ENCODE measurements around the gene SOX30.
"Not testable (repeated sequence)": the region's sequence is repeated elsewhere in the genome, so short reads cannot be mapped to it uniquely, and the experiment has no call there.

Gene SOX30

GRCh38 chr5:157652377-157652692 is at the start of gene SOX30:
TSS of gene SOX30 (minus strand) at chr5:157652438. CDS start at chr5:157652078, 360 bp downstream.
- FAIRE-seq (peak; percentile 72), DNase-seq (ENCODE audit: low spot score) (no peak)

GRCh38 chr5:157698674-157699073 is 46.4 kb upstream of the SOX30 start:
- not testable (repeated sequence) for DNase-seq (ENCODE audit: low spot score); FAIRE-seq

- not testable (repeated sequence) for DNase-seq (ENCODE audit: low spot score); FAIRE-seq
Observed at GRCh38 chr5:157696154-157696553, 43.9 kb upstream of the SOX30 start.

GRCh38 chr5:157693816-157694215 is 41.6 kb upstream of the SOX30 start:
- FAIRE-seq; DNase-seq (ENCODE audit: low spot score): not testable (repeated sequence)

- no peak for FAIRE-seq
- no peak for DNase-seq (ENCODE audit: low spot score)
Observed at GRCh38 chr5:157690690-157691433, 38.6 kb upstream of the SOX30 start.

GRCh38 chr5:157689942-157690689 is 37.9 kb upstream of the SOX30 start:
- no peak for FAIRE-seq
- no peak for DNase-seq (ENCODE audit: low spot score)

- DNase-seq (ENCODE audit: low spot score): no peak
- FAIRE-seq: no peak
Observed at GRCh38 chr5:157687198-157687554, 34.9 kb upstream of the SOX30 start.

GRCh38 chr5:157686276-157687197 is 34.3 kb upstream of the SOX30 start:
- FAIRE-seq; DNase-seq (ENCODE audit: low spot score): not testable (repeated sequence)

- FAIRE-seq (no peak), DNase-seq (ENCODE audit: low spot score) (no peak)
Observed at GRCh38 chr5:157682257-157682656, 30.0 kb upstream of the SOX30 start.

- FAIRE-seq (no peak), DNase-seq (ENCODE audit: low spot score) (no peak)
Observed at GRCh38 chr5:157681048-157681447, 28.8 kb upstream of the SOX30 start.

GRCh38 chr5:157680239-157680638 is 28.0 kb upstream of the SOX30 start:
- FAIRE-seq (no peak), DNase-seq (ENCODE audit: low spot score) (no peak)

- DNase-seq (ENCODE audit: low spot score) (no peak), FAIRE-seq (no peak)
Observed at GRCh38 chr5:157679801-157680200, 27.6 kb upstream of the SOX30 start.

GRCh38 chr5:157677931-157678330 is 25.7 kb upstream of the SOX30 start:
- FAIRE-seq (no peak), DNase-seq (ENCODE audit: low spot score) (no peak)

GRCh38 chr5:157674351-157674750 is 22.1 kb upstream of the SOX30 start:
- not testable (repeated sequence) for FAIRE-seq; DNase-seq (ENCODE audit: low spot score)

- DNase-seq (ENCODE audit: low spot score): no peak
- no peak for FAIRE-seq
Observed at GRCh38 chr5:157672976-157673375, 20.7 kb upstream of the SOX30 start.

GRCh38 chr5:157671592-157672330 is 19.5 kb upstream of the SOX30 start:
- DNase-seq (ENCODE audit: low spot score) (no peak), FAIRE-seq (no peak)

- DNase-seq (ENCODE audit: low spot score) (no peak), FAIRE-seq (no peak)
Observed at GRCh38 chr5:157670662-157671591, 18.7 kb upstream of the SOX30 start, which contains the start of gene C5orf52. TSS of gene C5orf52 (plus strand) at chr5:157671533. CDS start at chr5:157671615, 82 bp downstream.

GRCh38 chr5:157669701-157670097 is 17.5 kb upstream of the SOX30 start:
- DNase-seq (ENCODE audit: low spot score) (no peak), FAIRE-seq (no peak)

- DNase-seq (ENCODE audit: low spot score) (no peak), FAIRE-seq (no peak)
Observed at GRCh38 chr5:157668356-157668755, 16.1 kb upstream of the SOX30 start.

Data from urothelium cell line (cell line).